ENCODE measurements around the gene MICAL2. TPM values are rescaled to one million over a fixed set of nuclear protein-coding genes. Genes with fewer than 3 reads are reported as not detected.

Gene MICAL2
- total RNA-seq, 1 donor from 2014 or later, result 140 TPM

GRCh38 chr11:12149672-12150225, 39.4 kb downstream of the MICAL2 start:
- DNase-seq (ENCODE audit: low read depth in 2 of 2), result no peak

GRCh38 chr11:12150831-12151382, 40.5 kb downstream of the MICAL2 start:
- no peak for DNase-seq (ENCODE audit: low read depth in 2 of 2)

- no peak for DNase-seq (ENCODE audit: low read depth in 2 of 2)
Measured at GRCh38 chr11:12152321-12152720, 41.9 kb downstream of the MICAL2 start.

GRCh38 chr11:12154871-12155668, 44.7 kb downstream of the MICAL2 start:
- DNase-seq (ENCODE audit: low read depth in 2 of 2), result no peak

- no peak for DNase-seq (ENCODE audit: low read depth in 2 of 2)
Measured at GRCh38 chr11:12155696-12156095, 45.3 kb downstream of the MICAL2 start.

DNA sequence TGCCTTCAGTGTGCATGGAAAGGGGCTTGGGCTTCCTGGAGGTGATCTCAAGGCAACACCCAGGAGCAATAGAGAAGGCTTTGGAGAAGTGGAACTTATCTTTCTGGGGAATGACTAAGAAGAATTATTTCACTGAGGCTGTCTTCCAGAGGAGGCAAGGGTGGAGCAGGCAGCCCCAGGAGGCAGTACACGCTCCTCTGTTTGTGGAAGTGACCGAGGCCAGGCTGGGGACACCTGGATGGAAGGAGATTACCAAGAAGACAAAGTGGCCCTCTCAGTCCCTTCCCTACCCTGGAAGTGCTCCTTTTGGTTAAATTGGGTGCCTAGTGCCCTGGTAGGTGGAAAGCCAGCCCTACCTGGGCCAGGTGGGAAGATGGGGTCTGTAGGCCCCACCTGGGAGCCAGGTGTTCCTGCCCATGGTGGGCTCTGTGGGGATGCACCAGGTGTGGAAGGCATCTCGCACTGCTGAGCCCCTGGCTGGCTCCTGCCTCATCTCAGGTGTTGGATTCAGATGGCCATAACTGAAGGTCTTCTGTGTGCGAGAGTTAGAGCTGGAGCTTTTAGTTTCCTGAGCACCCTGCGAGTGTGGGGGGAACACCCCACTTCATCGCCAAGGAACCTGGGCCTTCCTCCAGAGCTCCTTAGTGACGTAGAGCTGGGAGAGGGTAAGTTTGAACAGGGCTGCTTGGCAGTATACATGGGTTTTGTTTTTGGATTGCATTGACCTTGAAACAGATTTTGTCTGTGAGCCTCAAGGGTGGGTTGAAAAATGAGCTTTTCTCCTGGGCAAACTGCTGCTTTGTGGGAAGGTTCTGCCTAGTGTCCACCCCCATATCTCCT, 46.1 kb downstream of the MICAL2 start:
- no peak for DNase-seq (ENCODE audit: low read depth in 2 of 2)

DNA sequence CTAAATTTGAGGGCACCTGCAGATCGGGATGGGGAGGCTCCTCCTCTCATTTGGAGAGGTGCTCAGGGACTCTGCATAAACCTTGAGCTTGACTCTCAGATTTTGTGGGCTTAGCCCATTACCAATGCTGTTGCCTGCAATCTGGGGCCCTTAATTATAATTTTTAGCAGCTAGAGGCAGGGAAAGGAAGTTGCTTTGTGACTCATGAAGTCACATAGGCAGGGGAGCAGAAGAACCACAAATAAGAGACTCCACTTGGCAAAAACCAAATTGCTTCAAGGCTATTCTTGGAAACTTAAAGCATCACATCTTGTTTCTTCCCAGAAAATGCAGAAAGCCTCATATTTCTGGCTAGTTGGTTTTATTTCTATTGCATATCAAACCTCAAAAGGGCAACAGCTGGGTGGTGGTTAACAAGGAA, 46.9 kb downstream of the MICAL2 start:
- peak in 1 of 2 donors; percentile 68 for DNase-seq (ENCODE audit: low read depth in 2 of 2)

GRCh38 chr11:12158909-12159308, 48.5 kb downstream of the MICAL2 start:
- no peak for DNase-seq (ENCODE audit: low read depth in 2 of 2)

GRCh38 chr11:12159351-12160099, 49.1 kb downstream of the MICAL2 start:
- DNase-seq (ENCODE audit: low read depth in 2 of 2), result peak in 1 of 2 donors; percentile 87

DNA sequence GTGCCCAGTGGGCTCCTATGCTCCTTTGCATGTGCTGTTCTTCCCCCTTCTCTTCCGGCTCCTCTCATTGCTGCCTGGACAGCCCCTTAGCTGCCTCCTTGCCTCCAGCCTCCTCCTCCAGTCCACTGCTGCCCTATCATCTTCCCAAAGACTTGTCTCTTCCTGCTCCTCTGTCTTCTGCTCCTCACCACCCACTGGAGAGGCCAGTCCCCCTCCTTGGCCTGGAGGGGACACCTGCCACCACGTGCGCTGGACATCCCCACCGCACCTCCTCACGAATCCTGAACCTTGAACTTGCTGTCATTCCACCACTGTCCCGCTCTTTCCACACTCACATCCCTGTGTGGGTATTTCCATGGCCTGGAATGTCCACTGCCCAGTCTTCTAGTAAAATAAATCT, 49.8 kb downstream of the MICAL2 start:
- DNase-seq (ENCODE audit: low read depth in 2 of 2), result no peak

DNA sequence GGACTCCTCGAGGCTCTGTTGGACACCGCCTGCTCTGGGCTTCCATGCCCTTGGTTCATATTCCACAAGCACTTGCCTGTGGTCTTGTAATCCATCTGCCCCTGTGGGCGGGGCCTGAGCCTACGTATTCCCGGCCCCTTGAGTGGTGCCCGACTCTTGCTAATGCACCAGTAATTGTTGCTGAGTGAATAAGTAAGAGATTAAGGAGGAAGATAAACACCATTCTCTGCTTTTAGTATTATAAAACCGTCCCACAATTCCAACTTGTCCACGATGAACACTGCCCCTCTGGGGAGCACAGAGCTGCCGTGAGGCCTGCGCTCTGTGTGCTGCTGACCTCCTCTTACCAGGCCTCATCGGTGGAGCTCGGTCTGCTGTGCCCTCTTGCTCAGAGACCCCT, 50.3 kb downstream of the MICAL2 start:
- DNase-seq (ENCODE audit: low read depth in 2 of 2), result no peak

DNA sequence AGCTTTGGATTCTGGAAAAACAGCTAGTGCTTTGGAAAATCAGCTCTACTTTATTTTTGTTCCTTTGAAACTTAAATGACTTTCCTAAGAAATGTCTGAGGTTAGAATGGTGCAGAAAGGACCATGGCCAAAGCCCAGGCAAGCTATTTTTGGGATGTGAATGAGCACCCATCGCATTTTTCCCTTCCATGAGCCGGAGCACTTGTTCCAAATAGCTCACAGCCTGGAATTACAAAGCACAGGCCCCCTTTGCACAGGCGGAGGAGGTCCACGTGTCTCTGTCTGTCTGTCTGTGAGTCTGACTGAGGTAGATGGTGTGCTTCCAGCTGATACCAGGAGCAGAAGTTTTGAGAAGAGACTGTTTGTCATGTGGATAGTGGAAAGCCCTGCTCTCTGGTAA, 50.7 kb downstream of the MICAL2 start:
- no peak for DNase-seq (ENCODE audit: low read depth in 2 of 2)

DNA sequence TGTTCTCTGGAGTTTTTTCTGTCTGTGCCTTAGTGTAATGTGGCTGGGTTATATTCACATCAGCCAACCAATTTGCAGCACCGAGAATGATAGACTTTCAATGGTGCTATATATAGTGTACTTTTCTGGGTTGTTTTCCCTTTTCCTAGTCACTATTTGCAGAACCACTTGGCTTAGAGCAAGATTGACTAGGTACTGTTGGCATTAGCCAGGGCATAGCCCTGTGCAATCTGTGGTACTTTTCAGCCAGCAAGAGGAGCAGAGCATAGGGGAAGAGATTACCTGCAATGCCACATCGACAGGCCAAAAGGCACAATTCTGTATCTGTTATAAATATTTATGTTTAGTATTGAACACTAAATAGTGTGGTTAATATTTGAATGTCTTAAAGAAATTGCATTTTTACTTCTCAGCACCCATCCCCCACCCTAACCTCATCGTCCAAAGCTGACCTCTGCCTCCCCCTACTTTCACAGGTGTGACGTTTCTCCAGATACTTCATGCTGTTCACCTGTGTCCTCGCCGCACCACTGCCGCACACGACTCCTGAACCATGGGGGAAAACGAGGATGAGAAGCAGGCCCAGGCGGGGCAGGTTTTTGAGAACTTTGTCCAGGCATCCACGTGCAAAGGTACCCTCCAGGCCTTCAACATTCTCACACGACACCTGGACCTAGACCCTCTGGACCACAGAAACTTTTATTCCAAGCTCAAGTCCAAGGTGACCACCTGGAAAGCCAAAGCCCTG, 51.4 kb downstream of the MICAL2 start:
- DNase-seq (ENCODE audit: low read depth in 2 of 2), result no peak

- no peak for DNase-seq (ENCODE audit: low read depth in 2 of 2)
Measured at GRCh38 chr11:12162652-12163051, 52.3 kb downstream of the MICAL2 start.

- DNase-seq (ENCODE audit: low read depth in 2 of 2), result peak; percentile 77 to 90
Measured at GRCh38 chr11:12163181-12163941, 53.0 kb downstream of the MICAL2 start.

- DNase-seq (ENCODE audit: low read depth in 2 of 2), result peak; percentile 63 to 90
Measured at GRCh38 chr11:12164061-12165014, 53.9 kb downstream of the MICAL2 start.

DNA sequence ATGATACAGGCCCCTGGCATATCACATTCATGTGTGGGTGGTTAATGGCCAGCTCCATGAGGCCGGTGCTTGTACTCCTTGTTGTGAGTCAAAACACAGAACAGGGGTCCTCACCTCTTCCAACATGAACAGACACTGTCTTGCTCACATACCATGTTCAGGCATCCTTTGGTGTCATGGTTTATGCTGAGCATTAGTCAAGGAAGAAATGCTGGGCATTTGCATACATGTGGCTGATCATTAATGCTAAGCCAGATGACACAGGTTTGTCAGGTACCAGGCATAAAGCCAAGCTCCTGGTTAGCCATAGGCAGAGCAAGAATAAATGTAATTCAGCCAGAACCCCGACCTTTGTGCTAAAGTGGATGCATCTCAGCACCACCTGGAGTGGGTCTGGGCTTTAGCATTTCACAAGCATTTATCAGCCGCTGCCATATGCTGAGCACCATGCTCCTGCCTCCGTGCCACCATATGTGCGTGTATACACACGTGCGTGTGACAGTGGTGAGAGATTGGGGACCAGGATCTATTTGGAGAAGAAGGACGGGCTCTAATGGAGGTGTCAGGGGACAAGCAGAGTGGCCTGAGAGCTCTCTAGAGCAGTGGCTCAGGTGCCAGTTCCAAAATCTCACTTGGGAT, 55.0 kb downstream of the MICAL2 start:
- no peak for DNase-seq (ENCODE audit: low read depth in 2 of 2)
